HepG2 (cell line): ENCODE results near the gene STK36. TPM values are rescaled to one million over a fixed set of nuclear protein-coding genes. Genes with fewer than 3 reads are reported as not detected.
A peak's percentile ranks its signal among the peaks of the same experiment; 100 is the strongest.

Experiments used
- ATAC-seq: fragments of 200-7000 bp; cut with Tn5 transposase; 3 replicates; pipeline ENCODE4 v1.9.1; 2020; ENCODE audit warnings: mild to moderate bottlenecking, moderate library complexity
- BruUV-seq: library from RNA; stranded (reverse); fragments of 400-500 nt; replicated peaks from 2 replicates; lab custom pipeline; 2021; lab: Mats Ljungman, UMichigan
- CTCF ChIA-PET: fragments of 300-600 bp; formaldehyde crosslinking; extraction: SDS; loops from one replicate; lab custom pipeline; 2021; ENCODE audit warnings: low total read pairs, inconsistent platforms, low intra/inter-chr PET ratio; lab: Yijun Ruan, JAX
- POLR2A ChIA-PET: fragments of 350-600 bp; sonication (Branson Sonifier 250); formaldehyde crosslinking; loops from one replicate; lab custom pipeline; 2020; ENCODE audit warnings: antibody characterized with exemption, inconsistent platforms; lab: Yijun Ruan, JAX
- DNase-seq: peaks from one replicate; pipeline ENCODE4 v3.0.0-alpha.2; 2015; ENCODE audit warnings: low spot score
- FAIRE-seq: peaks from 3 replicates; lab custom pipeline; 2011; peaks lifted over from hg19 to GRCh38; lab: Jason Lieb, UNC
- H2AFZ ChIP-seq: one replicate; pipeline ENCODE4 v1.6.1; 2011; ENCODE audit warnings: low read length, inconsistent platforms
- H3K27ac ChIP-seq: fragments of 300-600 bp; 3 replicates; pipeline ENCODE4 v1.8.0; 2011; ENCODE audit warnings: mixed run types, mild to moderate bottlenecking, mixed read lengths, low read length, inconsistent platforms; ENCODE audit not compliant: insufficient read depth; ENCODE audit errors: extremely low read length
- H3K27me3 ChIP-seq, 2 experiments: fragments of 200-600 bp in 1 of 2; 2 replicates in 1 of 2; 3 replicates in 1 of 2; pipeline versions ENCODE4 v1.6.0 to v1.8.0; 2011; ENCODE audit warnings: low read length in 2 of 2, mild to moderate bottlenecking in 2 of 2, moderate library complexity in 2 of 2, inconsistent platforms in 1 of 2; ENCODE audit not compliant: insufficient read depth in 2 of 2, control insufficient read depth in 1 of 2
- H3K36me3 ChIP-seq, 2 experiments: fragments of 200-600 bp in 1 of 2; replicated peaks in 1 of 2; 2 replicates in 1 of 2; 3 replicates in 1 of 2; pipeline versions ENCODE4 v1.5.1 to v1.8.0; 2011; ENCODE audit warnings: low read length in 2 of 2, inconsistent platforms in 1 of 2; ENCODE audit not compliant: insufficient read depth in 2 of 2, control insufficient read depth in 1 of 2
- H3K4me1 ChIP-seq: 2 replicates; pipeline ENCODE4 v1.5.1; 2012; ENCODE audit warnings: low read length, inconsistent platforms; ENCODE audit not compliant: insufficient read depth
- H3K4me2 ChIP-seq: 2 replicates; pipeline ENCODE4 v1.6.0; 2011; ENCODE audit warnings: low read depth, low read length, inconsistent platforms
- H3K4me3 ChIP-seq, 3 experiments: fragments of 200-600 bp in 1 of 3; sonication (generic), shearing (Covaris generic) in 1 of 3; replicated peaks in 1 of 3; 2 replicates each; pipeline ENCODE4 v1.5.1; 2011 to 2016; ENCODE audit warnings: low read length in 3 of 3, inconsistent platforms in 2 of 3, low read depth in 2 of 3, mild to moderate bottlenecking in 2 of 3, control low read depth in 1 of 3, mixed read lengths in 1 of 3; ENCODE audit not compliant: insufficient read depth in 1 of 3
- H3K79me2 ChIP-seq: one replicate; pipeline ENCODE4 v1.6.1; 2011; ENCODE audit warnings: low read length, inconsistent platforms; ENCODE audit not compliant: insufficient read depth
- H3K9ac ChIP-seq: 2 replicates; pipeline ENCODE4 v1.6.0; 2011; ENCODE audit warnings: mild to moderate bottlenecking, low read depth, low read length, inconsistent platforms; ENCODE audit not compliant: insufficient read depth
- H3K9me3 ChIP-seq: 2 replicates; pipeline ENCODE4 v1.5.1; 2012; ENCODE audit warnings: mild to moderate bottlenecking, low read length
- H4K20me1 ChIP-seq: 2 replicates; pipeline ENCODE4 v1.6.0; 2011; ENCODE audit warnings: inconsistent platforms, mild to moderate bottlenecking, low read length, moderate library complexity; ENCODE audit not compliant: insufficient read depth
- BCL3 ChIP-seq: sonication (generic); formaldehyde crosslinking; IDR thresholded peaks from 2 replicates; pipeline ENCODE4 v1.5.1; 2020; ENCODE audit warnings: mild to moderate bottlenecking, missing genetic modification reagents, moderate library complexity
- CBFB ChIP-seq: sonication (generic); formaldehyde crosslinking; IDR thresholded peaks from 2 replicates; pipeline ENCODE4 v1.4.0; 2020; ENCODE audit warnings: missing genetic modification reagents
- CENPX ChIP-seq: sonication (generic); formaldehyde crosslinking; IDR thresholded peaks from 2 replicates; pipeline ENCODE4 v1.9.0; 2021; ENCODE audit warnings: mild to moderate bottlenecking, missing genetic modification reagents, moderate library complexity
- GATAD2A ChIP-seq: IDR thresholded peaks from 2 replicates; pipeline ENCODE4 v1.6.1; 2016
- KLF6 ChIP-seq: IDR thresholded peaks from 2 replicates; pipeline ENCODE4 v1.8.0; 2016; ENCODE audit warnings: missing biosample characterization, missing genetic modification reagents
- SALL1 ChIP-seq: sonication (generic); formaldehyde crosslinking; IDR thresholded peaks from 2 replicates; pipeline ENCODE4 v1.8.0; 2022; ENCODE audit warnings: mild to moderate bottlenecking, missing genetic modification reagents
- SNAPC4 ChIP-seq: sonication (generic); formaldehyde crosslinking; IDR thresholded peaks from 2 replicates; pipeline ENCODE4 v1.4.0; 2020; ENCODE audit warnings: mild to moderate bottlenecking, missing genetic modification reagents
- SRSF1 ChIP-seq: fragments of 200-400 bp; formaldehyde crosslinking; optimal IDR thresholded peaks from 2 replicates; pipeline ENCODE3; 2017; ENCODE audit warnings: mild to moderate bottlenecking, low read depth, low read length, moderate library complexity
- ZIK1 ChIP-seq: sonication (generic); formaldehyde crosslinking; IDR thresholded peaks from 2 replicates; pipeline ENCODE4 v1.5.0; 2020; ENCODE audit warnings: mild to moderate bottlenecking, low read depth, missing genetic modification reagents, borderline replicate concordance
- ZNF3 ChIP-seq: IDR thresholded peaks from 2 replicates; pipeline ENCODE4 v1.7.0; 2017; ENCODE audit warnings: inconsistent platforms
- ZNF513 ChIP-seq: sonication (generic); formaldehyde crosslinking; conservative IDR thresholded peaks from 2 replicates; pipeline ENCODE4 v1.5.0; 2020; ENCODE audit warnings: missing genetic modification reagents
- WGBS: methylation state at CpG from one replicate; pipeline ENCODE4 v1.1.6; 2017; ENCODE audit warnings: low lambda C conversion rate; 5-methylcytosine and 5-hydroxymethylcytosine counted together
- in situ Hi-C: cut with HindIII; loops from 2 replicates; pipeline ENCODE4 v1.10.0; 2017; ENCODE audit warnings: low pct_unique_long_range_greater_than_20kb; ENCODE audit not compliant: extremely low pct_ligation_motif_present
- intact Hi-C: fragments of 100-400 bp; cut with micrococcal nuclease; formaldehyde crosslinking; loops from one replicate; pipeline ENCODE4 v1.10.0; 2022; ENCODE audit not compliant: unreplicated experiment
- polyA plus RNA-seq, 8 experiments: library from polyadenylated mRNA; depleted of rRNA in 3 of 8; stranded (reverse) in 7 of 8; unstranded in 1 of 8; fragments of >200 nt; fragmentation: Illumina TruSeq in 4 of 8; extraction: Trizol in 4 of 8; gene quantifications; 2 replicates each; pipeline versions ENCODE4 v1.2.1 to v1.2.3, GENCODE V29; 2011 to 2016; ENCODE audit warnings: low read depth in 4 of 8, missing spikeins in 1 of 8, mixed read lengths in 1 of 8; ENCODE audit not compliant: insufficient read depth in 1 of 8
- total RNA-seq, 5 experiments: library from RNA; depleted of rRNA; stranded (reverse); fragments of >200 nt; fragmentation: Illumina TruSeq; extraction: Trizol; gene quantifications; 2 replicates each; pipeline ENCODE4 v1.2.3, GENCODE V29; 2016; ENCODE audit warnings: low read depth in 1 of 5
- TF ChIP-seq, protein P1 (sequence below): sonication (generic); formaldehyde crosslinking; IDR thresholded peaks from 2 replicates; pipeline ENCODE4 v1.4.0; 2020; ENCODE audit warnings: missing genetic modification reagents

The STK36 gene
- total and polyA plus RNA-seq, 2 of the 13 experiments (the other 11 are each of a cell fraction or from before 2014, with no cell fraction given), result 45.9 to 83.5 TPM

DNA sequence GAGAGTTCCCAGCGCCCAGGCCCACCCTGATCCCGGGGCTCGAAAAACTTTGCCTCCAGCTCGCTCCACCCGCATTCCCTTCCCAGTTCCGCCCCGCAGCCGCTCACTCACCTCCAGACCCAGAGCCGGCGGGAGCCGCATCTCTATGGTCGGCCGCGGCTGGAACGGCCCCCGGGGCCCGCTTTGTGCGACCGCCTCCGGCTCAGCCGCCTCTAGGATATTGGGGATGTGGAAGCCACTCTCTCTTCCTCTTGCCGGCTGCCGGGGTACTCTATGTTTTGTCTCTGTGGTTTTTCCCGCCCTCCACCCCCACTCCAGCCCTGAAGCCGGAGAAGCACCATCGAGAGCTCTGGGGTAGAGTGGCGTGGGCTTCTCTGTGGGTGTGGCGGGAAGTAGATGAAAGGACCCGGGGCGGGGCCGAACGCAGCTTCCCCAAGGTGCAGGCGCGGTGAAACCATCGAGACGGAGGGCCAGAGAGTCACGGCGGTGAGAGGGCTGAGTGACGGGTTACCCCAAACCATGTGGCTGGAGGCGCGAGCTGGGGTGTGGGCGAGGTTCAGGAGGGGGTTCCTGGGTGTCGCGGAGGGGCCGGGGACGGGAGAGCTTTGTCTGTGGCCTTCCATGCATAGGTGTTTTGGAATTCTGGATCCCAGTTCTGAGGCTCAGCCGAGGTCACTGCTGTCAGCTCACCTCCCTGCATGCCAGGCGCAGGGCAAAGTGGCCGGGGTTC is 12.5 kb upstream of the STK36 start, which contains the start of the genes BCS1L and ZNF142:
Gene BCS1L (plus strand): TSS at position 426 of the 730 bp plus-strand sequence. CDS start 1,305 bp downstream, outside the sequence.
Gene ZNF142 (minus strand): TSS at position 366 of the 730 bp plus-strand sequence. CDS start 3,194 bp downstream, outside the sequence.
- WGBS, result 1% methylated on average over 37 of the region's 49 CpGs
- Histone ChIP-seq H3K9ac (peak within 1 kb of the TSS; percentile 73), H3K4me1 (peaks cover 24% of the 10 kb centered on the region), H2AFZ (peak within 1 kb of the TSS; percentile 79), H3K9me3 (no peaks in the 10 kb centered on the region), H3K36me3 (peaks cover 24 to 60% of the 10 kb centered on the region in 2 experiments), H4K20me1 (no peaks in the 10 kb centered on the region), H3K27ac (peak within 1 kb of the TSS; percentile 59), H3K4me2 (peak within 1 kb of the TSS; percentile 95), H3K4me3 (peak within 1 kb of the TSS; percentile 78 to 92 (median 80)), H3K27me3 (no peaks in the 10 kb centered on the region; a peak in 1 of 5 replicates), H3K79me2 (peaks cover 20% of the 10 kb centered on the region)
- intact Hi-C loops (loop anchor here (1.0 to 2.0 kb wide), 4 partner anchors 28 to 147 kb away; partner anchors contain the start of genes CNOT9, CYP27A1 and USP37), in situ Hi-C loops (no loop called here)
- DNase-seq (peak; percentile 89), FAIRE-seq (peak; percentile 95), ATAC-seq (peak; percentile 96)
- BruUV-seq, result no TSS peak
- ChIA-PET CTCF (interaction anchor here (1.2 to 3.2 kb wide), 2 partner anchors 28 to 189 kb away, joined by 4 to 41 read pairs; no protein-coding TSS in a partner anchor), POLR2A (interaction anchor here (0.6 to 5.8 kb wide), 27 partner anchors 9 to 728 kb away, joined by 3 to 130 read pairs (median 5); partner anchors contain the start of genes AAMP, CNPPD1, CTDSP1 and CYP27A1)
- no peak for TF ChIP-seq CENPX (CRISPR knock-in tag)
- TF ChIP-seq BCL3, result peak; percentile 53
- peak; percentile 93; the same call in 1 of the 2 replicates for TF ChIP-seq SNAPC4 (CRISPR knock-in tag)
- peak; percentile 63 for TF ChIP-seq SALL1 (CRISPR knock-in tag)
- TF ChIP-seq KLF6 (CRISPR knock-in tag), result peak; percentile 81
- peak; percentile 92 for TF ChIP-seq SRSF1
- TF ChIP-seq GATAD2A (CRISPR knock-in tag), result peak; percentile 63; the same call in 1 of the 2 replicates
- no peak for TF ChIP-seq ZNF513 (CRISPR knock-in tag)
- TF ChIP-seq, protein P1, sequence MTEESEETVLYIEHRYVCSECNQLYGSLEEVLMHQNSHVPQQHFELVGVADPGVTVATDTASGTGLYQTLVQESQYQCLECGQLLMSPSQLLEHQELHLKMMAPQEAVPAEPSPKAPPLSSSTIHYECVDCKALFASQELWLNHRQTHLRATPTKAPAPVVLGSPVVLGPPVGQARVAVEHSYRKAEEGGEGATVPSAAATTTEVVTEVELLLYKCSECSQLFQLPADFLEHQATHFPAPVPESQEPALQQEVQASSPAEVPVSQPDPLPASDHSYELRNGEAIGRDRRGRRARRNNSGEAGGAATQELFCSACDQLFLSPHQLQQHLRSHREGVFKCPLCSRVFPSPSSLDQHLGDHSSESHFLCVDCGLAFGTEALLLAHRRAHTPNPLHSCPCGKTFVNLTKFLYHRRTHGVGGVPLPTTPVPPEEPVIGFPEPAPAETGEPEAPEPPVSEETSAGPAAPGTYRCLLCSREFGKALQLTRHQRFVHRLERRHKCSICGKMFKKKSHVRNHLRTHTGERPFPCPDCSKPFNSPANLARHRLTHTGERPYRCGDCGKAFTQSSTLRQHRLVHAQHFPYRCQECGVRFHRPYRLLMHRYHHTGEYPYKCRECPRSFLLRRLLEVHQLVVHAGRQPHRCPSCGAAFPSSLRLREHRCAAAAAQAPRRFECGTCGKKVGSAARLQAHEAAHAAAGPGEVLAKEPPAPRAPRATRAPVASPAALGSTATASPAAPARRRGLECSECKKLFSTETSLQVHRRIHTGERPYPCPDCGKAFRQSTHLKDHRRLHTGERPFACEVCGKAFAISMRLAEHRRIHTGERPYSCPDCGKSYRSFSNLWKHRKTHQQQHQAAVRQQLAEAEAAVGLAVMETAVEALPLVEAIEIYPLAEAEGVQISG (CRISPR knock-in tag), result peak; percentile 99
- peak; percentile 12; the same call in 1 of the 2 replicates for TF ChIP-seq ZNF3 (CRISPR knock-in tag)
- TF ChIP-seq ZIK1, result 0 out of 2 replicates have a peak, but pooled peaks have one; percentile 54
- TF ChIP-seq CBFB (CRISPR knock-in tag), result 0 out of 2 replicates have a peak, but pooled peaks have one; percentile 38
